HCT116 (cell line): ENCODE results near the gene DAAM1.

Experiments
- ELF1 ChIP-seq: IDR thresholded peaks from 2 replicates; pipeline ENCODE4 v1.6.1; 2012; ENCODE audit warnings: low read depth, borderline replicate concordance
- EZH2 ChIP-seq: fragments of 200-600 bp; sonication (generic); IDR thresholded peaks from 2 replicates; pipeline ENCODE4 v1.6.1; 2017; ENCODE audit warnings: antibody characterized with exemption, mixed run types
- POLR2A ChIP-seq: IDR thresholded peaks from 2 replicates; pipeline ENCODE4 v1.7.0; 2011; ENCODE audit warnings: borderline replicate concordance; ENCODE audit not compliant: insufficient read depth, insufficient read length; ENCODE audit errors: extremely low read depth
- SIN3A ChIP-seq: IDR thresholded peaks from 2 replicates; pipeline ENCODE4 v1.6.1; 2012; ENCODE audit warnings: low read depth
- TF ChIP-seq, protein P1 (sequence below), 3 experiments: fragments of 200-600 bp in 1 of 3; sonication (generic) in 1 of 3; IDR thresholded peaks in 2 of 3; conservative IDR thresholded peaks in 1 of 3; 2 replicates each; pipeline ENCODE4 v1.5.1; 2012 to 2017; ENCODE audit warnings: low read depth in 2 of 3, low read length in 2 of 3, antibody characterized with exemption in 1 of 3, borderline replicate concordance in 1 of 3, control low read depth in 1 of 3, mild to moderate bottlenecking in 1 of 3, mixed read lengths in 1 of 3, mixed run types in 1 of 3, moderate library complexity in 1 of 3; ENCODE audit not compliant: insufficient read depth in 1 of 3
- TF ChIP-seq, protein P2 (sequence below): IDR thresholded peaks from 2 replicates; pipeline ENCODE4 v1.6.1; 2012

DNA sequence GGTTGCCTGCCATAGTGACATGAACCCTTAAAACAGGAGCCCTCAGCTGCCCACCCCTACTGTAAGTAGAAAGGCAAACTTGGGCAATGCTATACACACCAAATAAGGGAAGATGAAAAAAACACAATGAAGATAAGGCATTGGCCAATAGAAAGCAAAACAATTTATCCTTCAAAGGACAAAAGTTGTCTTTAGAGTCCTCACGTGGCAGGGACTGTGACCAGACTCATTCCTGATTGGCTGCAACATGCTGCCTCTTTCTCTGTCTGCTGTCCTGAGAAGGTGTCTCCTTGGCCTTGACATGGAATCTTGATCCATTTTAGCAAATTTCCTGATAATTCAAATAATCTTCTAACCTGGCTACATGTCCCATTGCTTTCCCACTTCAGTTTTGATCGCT lies 144.8 kb downstream of the DAAM1 start:
- TF ChIP-seq POLR2A (no peak), EZH2 (no peak), SIN3A (no peak), ELF1 (no peak)
- TF ChIP-seq, protein P1, sequence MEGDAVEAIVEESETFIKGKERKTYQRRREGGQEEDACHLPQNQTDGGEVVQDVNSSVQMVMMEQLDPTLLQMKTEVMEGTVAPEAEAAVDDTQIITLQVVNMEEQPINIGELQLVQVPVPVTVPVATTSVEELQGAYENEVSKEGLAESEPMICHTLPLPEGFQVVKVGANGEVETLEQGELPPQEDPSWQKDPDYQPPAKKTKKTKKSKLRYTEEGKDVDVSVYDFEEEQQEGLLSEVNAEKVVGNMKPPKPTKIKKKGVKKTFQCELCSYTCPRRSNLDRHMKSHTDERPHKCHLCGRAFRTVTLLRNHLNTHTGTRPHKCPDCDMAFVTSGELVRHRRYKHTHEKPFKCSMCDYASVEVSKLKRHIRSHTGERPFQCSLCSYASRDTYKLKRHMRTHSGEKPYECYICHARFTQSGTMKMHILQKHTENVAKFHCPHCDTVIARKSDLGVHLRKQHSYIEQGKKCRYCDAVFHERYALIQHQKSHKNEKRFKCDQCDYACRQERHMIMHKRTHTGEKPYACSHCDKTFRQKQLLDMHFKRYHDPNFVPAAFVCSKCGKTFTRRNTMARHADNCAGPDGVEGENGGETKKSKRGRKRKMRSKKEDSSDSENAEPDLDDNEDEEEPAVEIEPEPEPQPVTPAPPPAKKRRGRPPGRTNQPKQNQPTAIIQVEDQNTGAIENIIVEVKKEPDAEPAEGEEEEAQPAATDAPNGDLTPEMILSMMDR (IDR thresholded peaks at IDR 0.05 in 2 of 3, conservative IDR thresholded peaks at IDR 0.05 in 1 of 3; ENCODE audit: borderline replicate concordance in 1 of 3, insufficient read depth in 1 of 3, low read depth in 2 of 3, low read length in 2 of 3) = no peak
- TF ChIP-seq, protein P2, sequence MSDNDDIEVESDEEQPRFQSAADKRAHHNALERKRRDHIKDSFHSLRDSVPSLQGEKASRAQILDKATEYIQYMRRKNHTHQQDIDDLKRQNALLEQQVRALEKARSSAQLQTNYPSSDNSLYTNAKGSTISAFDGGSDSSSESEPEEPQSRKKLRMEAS = no peak
